Muscle of leg (tissue), 11 donors: ENCODE data around the gene GRB7. TPM values are rescaled to one million over a fixed set of nuclear protein-coding genes. Genes with fewer than 3 reads are reported as not detected.
A peak's percentile ranks its signal among the peaks of the same experiment; 100 is the strongest.

Experiments used
- DNase-seq: peaks from one replicate; pipeline ENCODE4 v3.0.0; 2013
- H3K27ac ChIP-seq: one replicate; pipeline ENCODE4 v1.5.1; 2013; ENCODE audit warnings: mild to moderate bottlenecking, low read length, control low read depth
- H3K27me3 ChIP-seq: one replicate; pipeline ENCODE4 v1.6.1; 2013; ENCODE audit warnings: low read length; ENCODE audit not compliant: control insufficient read depth, insufficient read depth
- H3K36me3 ChIP-seq: one replicate; pipeline ENCODE4 v1.6.1; 2013; ENCODE audit warnings: low read length; ENCODE audit not compliant: control insufficient read depth, insufficient read depth
- H3K4me1 ChIP-seq: one replicate; pipeline ENCODE4 v1.6.1; 2013; ENCODE audit warnings: low read length; ENCODE audit not compliant: control insufficient read depth, insufficient read depth
- H3K4me3 ChIP-seq: one replicate; pipeline ENCODE4 v1.5.1; 2013; ENCODE audit warnings: low read length, control low read depth
- H3K9me3 ChIP-seq: replicated peaks from 2 replicates; pipeline ENCODE4 v1.6.1; 2013; ENCODE audit warnings: low read depth, low read length; ENCODE audit not compliant: control insufficient read depth
- WGBS: methylation state at CpG from one replicate; pipeline ENCODE4 v1.1.5; 2013; ENCODE audit warnings: missing lambda C conversion rate; ENCODE audit not compliant: insufficient coverage; 5-methylcytosine and 5-hydroxymethylcytosine counted together
- polyA plus RNA-seq, 8 donors: library from polyadenylated mRNA; unstranded; fragments of 120-200 nt; gene quantifications; one replicate each; pipeline versions ENCODE4 v1.2.1 to v1.2.3, GENCODE V29; 2013; ENCODE audit warnings: inconsistent platforms in 1 of 8, low replicate concordance in 1 of 8; ENCODE audit not compliant: insufficient read length in 8 of 8, insufficient read depth in 1 of 8
- total RNA-seq: library from RNA; stranded (reverse); fragments of 120-200 nt; gene quantifications from one replicate; pipeline ENCODE4 v1.2.4, GENCODE V29; 2013

The GRB7 gene
- total and polyA plus RNA-seq, 9 donors: 0.15 to 3.0 (median 0.56) TPM

DNA sequence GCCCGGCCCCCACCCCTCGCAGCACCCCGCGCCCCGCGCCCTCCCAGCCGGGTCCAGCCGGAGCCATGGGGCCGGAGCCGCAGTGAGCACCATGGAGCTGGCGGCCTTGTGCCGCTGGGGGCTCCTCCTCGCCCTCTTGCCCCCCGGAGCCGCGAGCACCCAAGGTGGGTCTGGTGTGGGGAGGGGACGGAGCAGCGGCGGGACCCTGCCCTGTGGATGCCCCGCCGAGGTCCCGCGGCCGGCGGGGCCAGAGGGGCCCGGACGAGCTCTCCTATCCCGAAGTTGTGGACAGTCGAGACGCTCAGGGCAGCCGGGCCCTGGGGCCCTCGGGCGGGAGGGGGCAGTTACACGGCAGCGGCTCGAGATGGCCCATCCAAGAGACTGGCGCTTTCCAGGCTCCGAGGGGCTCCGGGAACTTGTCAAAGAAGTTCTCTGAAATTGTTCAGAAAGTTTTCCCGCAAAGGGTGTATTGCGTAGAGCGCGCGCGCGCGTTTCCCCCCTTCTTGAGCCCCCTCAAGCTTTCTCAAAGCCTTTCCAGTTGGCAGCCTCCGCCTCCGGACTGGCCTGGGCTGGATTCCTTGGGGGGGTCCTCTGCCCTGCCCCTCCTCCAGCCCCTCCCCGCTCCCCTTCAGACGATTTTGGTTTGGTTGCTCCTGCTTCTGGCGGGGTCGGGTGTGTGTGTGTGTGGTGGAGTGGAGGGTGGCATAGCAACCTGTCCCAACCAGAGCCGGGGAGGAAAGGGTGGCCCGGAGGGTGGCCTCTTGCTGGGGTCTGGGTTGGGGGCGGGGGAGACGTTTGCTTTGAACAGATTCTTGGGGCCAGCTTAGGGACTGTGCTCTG is 37.4 kb upstream of the GRB7 start:
- H3K4me3 ChIP-seq: peak overlapping the region; percentile 83
- peaks cover 49% of the 10 kb centered on the region for H3K4me1 ChIP-seq
- peak overlapping the region; percentile 87 for H3K27ac ChIP-seq
- H3K27me3 ChIP-seq: peaks cover 22% of the 10 kb centered on the region
- H3K36me3 ChIP-seq: peaks cover 15% of the 10 kb centered on the region
- WGBS: under 1% methylated on average over 52 of the region's 57 CpGs
- DNase-seq: peak; percentile 87
- H3K9me3 ChIP-seq: no peaks in the 10 kb centered on the region

DNA sequence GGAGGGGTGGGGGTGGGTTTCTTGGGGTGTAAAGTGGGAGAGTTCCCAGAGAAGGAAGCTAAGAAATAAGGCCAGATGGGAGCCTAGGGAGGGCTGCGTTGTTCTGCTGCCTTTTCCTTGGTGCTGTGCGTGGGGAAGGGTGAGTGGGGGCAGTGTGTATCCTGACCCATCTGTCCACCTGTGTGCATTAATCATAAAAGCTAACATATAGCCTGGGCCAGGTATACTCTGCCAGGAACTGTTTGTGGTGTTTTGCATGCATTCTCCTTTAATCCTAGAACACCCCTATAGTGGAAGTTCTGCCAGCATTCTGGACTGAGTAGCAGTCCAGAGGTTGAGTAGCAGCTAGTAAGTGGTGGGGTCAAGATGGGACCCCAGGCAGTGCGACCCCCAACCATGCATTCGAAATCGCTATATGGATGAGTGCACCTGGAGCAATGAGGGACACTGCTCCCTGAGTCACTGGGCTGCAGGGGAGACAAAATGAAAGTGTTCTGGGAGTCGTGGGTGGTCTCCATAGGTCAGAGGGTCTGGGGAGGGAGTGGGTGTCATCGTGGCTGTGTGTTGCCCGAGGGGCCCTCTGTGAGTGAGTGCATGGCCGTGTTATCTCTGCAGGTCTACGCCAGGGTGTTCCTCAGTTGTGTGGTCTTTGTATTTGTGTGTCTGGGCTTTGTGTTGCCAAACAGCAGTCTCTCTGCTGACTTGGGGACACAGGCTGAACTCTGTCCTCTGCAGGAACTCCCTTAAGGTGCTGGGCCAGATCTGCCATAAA is 36.5 kb upstream of the GRB7 start:
- WGBS: 18% methylated on average over 6 of the region's 10 CpGs
- H3K9me3 ChIP-seq: no peaks in the 10 kb centered on the region
- peaks cover 57% of the 10 kb centered on the region for H3K4me1 ChIP-seq
- H3K27ac ChIP-seq: peak overlapping the region; percentile 87
- no peak for DNase-seq
- H3K27me3 ChIP-seq: peaks cover 22% of the 10 kb centered on the region
- H3K4me3 ChIP-seq: peak overlapping the region; percentile 83
- H3K36me3 ChIP-seq: peaks cover 12% of the 10 kb centered on the region

DNA sequence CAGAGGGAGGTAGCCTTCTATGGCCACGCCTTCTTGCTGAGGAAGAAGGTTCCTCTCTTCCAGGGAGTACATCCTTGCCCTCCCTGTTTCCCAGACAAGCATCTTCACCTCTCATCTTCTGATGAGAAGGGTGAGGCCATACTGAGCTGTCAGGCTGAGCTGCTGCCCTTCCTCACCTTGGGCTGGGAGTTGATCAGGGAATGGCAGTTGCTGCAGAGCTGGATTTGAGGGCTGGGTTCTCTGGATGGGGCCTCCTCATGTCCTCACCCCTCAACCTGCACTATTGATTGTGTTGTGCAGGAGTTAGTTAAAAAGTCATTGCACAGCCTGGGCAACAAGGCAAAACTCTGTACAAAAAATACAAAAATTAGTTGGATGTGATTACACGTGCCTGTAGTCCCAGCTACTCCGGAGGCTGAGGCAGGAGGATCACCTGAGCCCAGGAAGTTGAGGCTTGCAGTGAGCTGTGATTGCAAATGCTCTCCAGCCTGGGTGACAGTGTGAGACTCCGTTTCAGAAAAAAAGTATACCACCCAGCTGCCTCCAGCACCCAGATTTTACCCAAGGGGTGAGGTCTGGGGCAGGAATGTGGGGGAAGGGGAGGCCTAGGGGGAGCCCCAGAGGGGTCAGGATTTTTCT is 35.8 kb upstream of the GRB7 start:
- Histone ChIP-seq H3K4me3 (peak overlapping the region; percentile 83), H3K4me1 (peaks cover 63% of the 10 kb centered on the region), H3K36me3 (peaks cover 14% of the 10 kb centered on the region), H3K27me3 (peaks cover 22% of the 10 kb centered on the region), H3K9me3 (no peaks in the 10 kb centered on the region), H3K27ac (no peak overlapping the region)
- 57% methylated on average over 1 of the region's 4 CpGs for WGBS
- no peak for DNase-seq

DNA sequence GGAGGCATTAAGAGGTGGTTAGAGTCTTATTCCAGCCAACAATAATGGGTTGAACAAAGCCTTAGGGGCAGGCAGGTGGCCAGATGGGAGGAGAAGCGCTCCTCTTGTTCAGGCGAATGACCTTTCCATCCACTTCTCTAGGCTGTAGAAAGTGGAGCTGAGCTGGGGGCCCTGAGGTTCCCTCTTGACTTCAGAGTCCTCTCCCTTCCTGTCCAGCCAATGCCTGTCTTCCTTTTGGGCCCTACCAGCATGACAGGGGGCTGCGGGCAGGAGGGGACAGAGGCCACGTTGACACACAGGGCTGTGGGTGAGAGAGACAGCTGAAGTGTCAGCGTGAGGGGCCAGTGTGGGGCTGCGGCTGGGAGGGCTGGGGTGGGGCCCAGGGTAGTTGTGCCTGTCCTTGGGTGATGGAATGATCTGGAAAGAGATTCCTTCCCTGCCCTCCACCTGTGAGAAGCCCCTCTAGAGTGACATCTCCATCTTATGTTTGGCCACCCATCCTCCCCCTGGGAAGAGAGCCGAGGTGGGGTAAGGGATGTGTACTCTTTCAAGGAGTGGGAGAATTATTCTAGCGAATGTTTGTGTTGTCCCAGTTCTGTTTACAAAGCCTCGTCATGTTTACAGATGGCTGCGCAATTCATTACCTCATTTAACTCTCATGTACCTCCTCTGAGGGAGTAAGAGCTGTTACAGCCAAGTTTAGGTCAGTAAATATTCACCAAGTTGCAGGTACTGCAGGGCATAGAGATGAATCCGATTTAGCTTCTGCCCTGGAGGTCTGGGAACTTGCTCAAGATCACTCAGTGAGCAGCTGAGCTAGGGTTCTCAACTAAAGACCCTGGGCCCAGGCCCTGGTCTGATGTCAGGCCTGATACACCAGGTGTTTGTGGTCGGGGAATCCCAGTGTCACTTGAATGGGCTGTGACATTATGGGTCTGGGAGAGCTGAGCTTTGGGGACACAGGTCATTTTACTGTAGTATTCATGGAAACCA is 34.5 kb upstream of the GRB7 start:
- H3K4me1 ChIP-seq: peaks cover 68% of the 10 kb centered on the region

DNA sequence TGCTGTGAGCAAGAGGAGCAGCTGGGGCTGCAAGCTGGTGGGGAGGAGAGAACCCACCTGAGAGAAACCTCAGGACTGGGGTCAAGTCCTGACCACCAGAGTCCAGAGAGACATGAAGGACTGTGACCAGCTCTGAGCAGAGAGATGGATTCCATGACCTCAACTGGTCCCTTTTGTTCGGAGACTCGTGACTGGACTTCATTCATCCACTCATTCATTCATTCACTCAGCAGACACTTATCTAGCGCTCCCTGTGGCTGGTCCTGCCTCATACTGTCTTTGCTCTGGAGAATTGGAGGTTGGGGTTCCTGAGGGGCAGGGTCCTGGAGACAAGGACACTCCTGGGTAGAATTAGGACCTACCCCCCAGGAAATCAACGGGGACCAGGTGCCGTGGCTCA is 33.8 kb upstream of the GRB7 start:
- Histone ChIP-seq H3K27me3 (peaks cover 21% of the 10 kb centered on the region), H3K4me1 (peaks cover 67% of the 10 kb centered on the region), H3K9me3 (no peaks in the 10 kb centered on the region), H3K27ac (peak overlapping the region; percentile 81), H3K4me3 (no peak overlapping the region), H3K36me3 (peaks cover 33% of the 10 kb centered on the region)
- 79% methylated on average over 2 of the region's 5 CpGs for WGBS
- no peak for DNase-seq

More for the DNA sequence above, 34.5 kb upstream of the GRB7 start:
- Histone ChIP-seq H3K4me3 (no peak overlapping the region), H3K9me3 (no peaks in the 10 kb centered on the region), H3K27ac (peak overlapping the region; percentile 81), H3K27me3 (peaks cover 22% of the 10 kb centered on the region), H3K36me3 (peaks cover 25% of the 10 kb centered on the region)
- WGBS: 54% methylated on average over 2 of the region's 12 CpGs
- no peak for DNase-seq

DNA sequence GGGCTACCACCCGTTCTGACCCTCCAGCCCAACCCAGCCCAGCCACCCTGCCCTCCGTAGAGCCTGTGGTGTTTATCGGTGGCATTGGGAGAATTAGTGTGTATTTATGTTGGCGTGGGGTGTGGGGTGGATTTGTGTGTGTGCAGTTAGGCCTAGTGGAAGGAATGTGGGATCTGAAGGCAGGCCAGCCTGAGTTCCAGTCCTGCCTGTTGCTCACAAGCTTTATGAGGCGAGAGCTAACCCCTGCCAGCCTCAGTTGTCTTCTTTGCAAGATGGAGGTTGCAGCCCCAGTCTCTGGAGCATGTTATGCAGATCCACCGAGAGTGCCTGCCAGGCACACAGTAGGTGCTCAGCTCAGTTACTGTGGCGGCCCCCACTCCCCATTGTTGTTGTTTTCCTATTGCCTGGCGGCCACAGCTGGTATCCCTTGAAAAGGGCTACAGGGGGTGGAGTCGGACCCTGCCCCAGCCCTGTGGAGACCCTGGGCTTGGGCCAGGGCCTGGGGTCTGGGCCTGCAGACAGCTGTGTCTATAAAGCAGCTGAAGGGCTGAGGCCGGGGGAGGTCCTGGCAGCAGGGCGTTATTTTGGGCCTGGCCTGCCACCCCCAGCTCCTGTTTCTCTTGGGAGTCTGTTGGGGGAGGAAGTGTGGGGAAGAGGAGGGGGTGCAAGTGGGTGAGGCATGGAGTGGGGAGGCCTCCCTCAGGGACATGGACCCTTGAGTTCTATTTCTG is 32.8 kb upstream of the GRB7 start:
- Histone ChIP-seq H3K27me3 (peaks cover 14% of the 10 kb centered on the region), H3K4me3 (no peak overlapping the region), H3K4me1 (peaks cover 59% of the 10 kb centered on the region), H3K36me3 (peaks cover 43% of the 10 kb centered on the region), H3K27ac (peak overlapping the region; percentile 85), H3K9me3 (no peaks in the 10 kb centered on the region)
- WGBS: 38% methylated on average over 8 of the region's 11 CpGs
- DNase-seq: peak; percentile 57

DNA sequence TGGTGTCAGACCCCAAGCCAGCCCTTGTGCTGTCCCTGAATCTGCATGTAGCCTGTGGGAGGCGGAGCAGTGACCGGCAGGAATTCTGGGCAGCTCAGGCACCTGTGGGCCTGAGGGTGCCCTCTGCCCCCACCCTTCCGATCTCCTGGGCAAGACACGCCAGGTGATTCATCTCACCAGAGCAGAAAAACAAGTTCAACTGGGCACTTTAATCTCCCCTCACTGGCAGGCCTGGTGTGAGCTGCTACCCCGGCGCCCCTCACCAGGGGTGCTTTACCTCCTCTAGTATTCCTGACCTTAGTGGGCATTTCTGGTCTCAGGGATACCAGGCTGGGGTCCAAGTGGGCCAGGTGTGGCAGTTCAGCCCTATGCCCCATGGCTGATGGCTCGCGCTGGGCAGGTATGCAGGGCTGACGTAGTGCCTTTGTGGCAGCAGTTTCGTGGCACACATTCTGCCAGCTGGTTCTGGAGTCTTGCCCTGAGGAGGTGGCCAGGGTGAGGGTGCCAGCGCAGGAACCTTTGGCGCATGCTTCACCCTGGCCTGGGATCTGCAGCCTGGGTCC is 31.9 kb upstream of the GRB7 start:
- Histone ChIP-seq H3K27me3 (peaks cover 10% of the 10 kb centered on the region), H3K36me3 (peaks cover 52% of the 10 kb centered on the region), H3K4me1 (peaks cover 58% of the 10 kb centered on the region), H3K4me3 (no peak overlapping the region), H3K27ac (peak overlapping the region; percentile 85), H3K9me3 (no peaks in the 10 kb centered on the region)
- no peak for DNase-seq
- WGBS: 83% methylated on average over 11 of the region's 12 CpGs

DNA sequence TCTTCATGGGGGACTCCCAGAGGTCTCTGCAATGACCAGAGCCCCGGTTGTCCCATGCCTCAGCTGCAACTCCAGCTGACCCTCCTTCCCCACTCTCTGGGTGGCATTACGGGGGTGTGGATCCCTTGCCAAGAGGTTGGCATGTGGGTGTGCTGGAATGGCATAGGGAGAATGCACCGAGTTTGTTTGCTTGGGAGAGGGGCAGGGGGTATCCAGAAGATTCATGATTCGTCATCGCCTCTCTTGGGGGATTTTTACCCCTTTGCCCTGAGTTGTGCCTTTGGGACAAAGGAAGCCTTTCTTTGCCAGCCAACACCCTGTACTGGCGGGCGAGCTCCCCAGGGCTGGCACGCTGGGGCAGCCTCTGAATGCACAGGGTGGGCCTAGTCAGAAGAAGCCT is 31.4 kb upstream of the GRB7 start:
- Histone ChIP-seq H3K36me3 (peaks cover 57% of the 10 kb centered on the region), H3K27ac (peak overlapping the region; percentile 85), H3K9me3 (no peaks in the 10 kb centered on the region), H3K4me1 (peaks cover 53% of the 10 kb centered on the region), H3K27me3 (peaks cover 4% of the 10 kb centered on the region), H3K4me3 (no peak overlapping the region)
- no peak for DNase-seq
- WGBS: 73% methylated on average over 2 of the region's 8 CpGs
